Body of pancreas (tissue), 4 donors: ENCODE results near the gene SCO2. TPM values are rescaled to one million over a fixed set of nuclear protein-coding genes. Genes with fewer than 3 reads are reported as not detected.

Experiments
- ATAC-seq: fragments of 150-250 bp; one replicate; pipeline ENCODE4 v1.9.1; 2016
- DNase-seq, 4 donors: peaks; one replicate each; pipeline ENCODE4 v3.0.0-alpha.2; 2019
- H3K27ac ChIP-seq, 4 donors: fragments of 200-600 bp; sonication (generic); 1 replicate in 3 of 4; 2 replicates in 1 of 4; pipeline versions ENCODE4 v1.5.1 to v1.6.1; 2016 to 2019; ENCODE audit warnings: mild to moderate bottlenecking in 1 of 4, mixed read lengths in 1 of 4, moderate library complexity in 1 of 4
- H3K27me3 ChIP-seq, 2 donors: fragments of 200-600 bp; sonication (generic); one replicate each; pipeline ENCODE4 v1.6.0; 2016; ENCODE audit warnings: mild to moderate bottlenecking in 1 of 2
- H3K36me3 ChIP-seq, 2 donors: fragments of 200-600 bp; sonication (generic); replicated peaks in 1 of 2; 2 replicates each; pipeline ENCODE4 v1.5.1; 2016; ENCODE audit warnings: low read depth in 2 of 2; ENCODE audit not compliant: insufficient read depth in 1 of 2
- H3K4me1 ChIP-seq: fragments of 200-600 bp; sonication (generic); one replicate; pipeline ENCODE4 v1.6.0; 2016
- H3K4me3 ChIP-seq, 2 donors: fragments of 200-600 bp; sonication (generic); 1 replicate in 1 of 2; 2 replicates in 1 of 2; pipeline ENCODE4 v1.5.1; 2016 to 2019
- H3K9me3 ChIP-seq, 3 donors: fragments of 200-600 bp; sonication (generic); 1 replicate in 2 of 3; 2 replicates in 1 of 3; pipeline ENCODE4 v1.5.1; 2016
- CTCF ChIP-seq, 7 experiments: fragments of 450-650 bp in 4 of 7; fragments of 200-600 bp in 3 of 7; sonication (generic) in 3 of 7; IDR thresholded peaks; one replicate each; pipeline ENCODE4 v1.5.1; 2016 to 2019; ENCODE audit warnings: antibody characterized with exemption in 7 of 7
- POLR2A ChIP-seq, 3 donors: fragments of 450-650 bp; IDR thresholded peaks; one replicate each; pipeline ENCODE4 v1.6.1; 2016; ENCODE audit warnings: antibody characterized with exemption in 3 of 3, mild to moderate bottlenecking in 2 of 3
- WGBS, 2 donors: methylation state at CpG; one replicate each; pipeline ENCODE4 v1.1.5; 2017; 5-methylcytosine and 5-hydroxymethylcytosine counted together
- intact Hi-C: fragments of 100-400 bp; cut with DNase I; formaldehyde crosslinking; loops from one replicate; pipeline ENCODE4 v1.15.1; 2023
- total RNA-seq, 2 donors: library from RNA; depleted of rRNA; stranded (reverse); fragments of >200 nt; gene quantifications; one replicate each; pipeline ENCODE4 v1.1.0, GENCODE V29; 2016

SCO2 gene
- total RNA-seq, 2 donors from 2014 or later, result 1.6 TPM; not detected in 1

DNA sequence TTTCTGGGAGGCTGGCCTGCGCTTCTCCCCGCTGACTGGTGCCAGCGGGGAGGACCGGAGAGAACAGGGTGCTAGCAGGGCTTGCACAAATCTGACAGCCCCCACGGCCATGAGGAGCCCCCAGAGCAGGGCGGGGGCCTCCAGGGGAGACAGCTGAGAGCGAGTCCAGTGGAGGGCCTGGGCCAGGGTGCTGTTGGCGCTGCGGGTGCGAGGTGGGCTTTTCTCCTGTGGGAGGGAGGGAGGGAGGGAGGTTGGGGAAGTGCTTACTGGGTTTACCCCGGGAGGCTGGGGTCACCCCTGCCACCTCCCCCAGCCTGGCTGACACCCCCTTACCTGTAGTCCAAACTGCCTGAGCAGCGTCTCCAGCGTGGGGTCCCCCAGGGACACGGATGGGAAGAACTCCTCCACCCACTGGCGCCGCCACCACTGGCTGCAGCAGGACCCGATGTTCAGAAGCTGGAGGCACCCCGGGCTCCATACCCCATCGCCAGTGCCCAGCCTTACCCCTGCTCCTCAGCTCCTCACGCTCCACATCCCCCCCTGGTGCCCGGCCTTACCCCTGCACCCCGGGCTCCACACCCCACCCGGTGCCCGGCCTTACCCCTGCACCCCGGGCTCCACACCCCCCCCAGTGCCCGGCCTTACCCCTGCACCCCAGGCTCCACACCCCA, 21.8 kb downstream of the SCO2 start:
- intact Hi-C loops, result loop anchor here (5.0 to 10.0 kb wide), 2 partner anchors 36 to 259 kb away; partner anchors contain the start of gene TUBGCP6
- no peak overlapping the region for H3K4me3 ChIP-seq

DNA sequence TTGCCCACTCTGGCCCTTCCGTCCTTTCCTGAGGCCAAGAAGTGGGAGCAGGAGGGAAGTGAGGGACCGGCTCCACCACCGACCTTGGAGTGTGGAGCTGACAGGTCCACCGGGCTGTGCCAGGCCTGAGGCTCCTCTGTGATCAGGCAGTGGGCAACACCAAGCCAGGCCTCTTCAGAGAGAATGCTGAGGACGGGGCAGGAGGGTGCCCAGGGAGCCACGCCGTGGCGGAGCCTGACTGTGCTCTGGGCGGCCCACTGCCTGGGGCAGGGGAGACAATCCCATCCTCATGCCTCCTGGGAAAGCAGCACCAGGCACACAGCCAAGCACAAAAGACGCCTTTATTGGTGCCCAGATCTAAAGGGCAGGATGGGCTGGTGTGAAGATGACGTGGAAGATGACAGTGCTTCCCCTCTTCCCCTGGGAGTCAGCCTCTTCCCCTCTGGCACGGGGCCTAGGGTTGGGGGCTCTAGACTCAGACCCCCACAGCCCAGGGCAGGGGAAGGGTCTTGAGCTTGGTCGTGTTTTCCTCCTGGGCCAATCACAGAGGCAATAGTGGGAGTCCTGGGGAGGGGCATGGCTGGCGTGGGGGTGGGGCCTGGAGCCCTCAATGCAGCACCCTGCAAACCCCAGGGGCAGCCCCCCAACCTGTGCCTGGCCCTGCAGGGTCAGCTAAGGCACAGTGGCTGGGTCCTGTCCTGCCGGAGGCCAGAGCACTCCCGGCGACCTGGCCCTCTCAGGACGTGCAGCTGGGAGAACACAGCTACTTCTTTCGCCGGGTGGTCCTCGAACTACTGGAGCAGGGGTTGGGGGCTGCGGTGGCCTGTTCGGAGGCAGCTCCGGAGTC, 22.5 kb downstream of the SCO2 start:
- ATAC-seq (no peak), DNase-seq (peak in 1 of 4 donors; percentile 16)
- Histone ChIP-seq H3K4me3 (no peak overlapping the region), H3K36me3 (peaks cover 0 to 2% of the 10 kb centered on the region in 2 donors), H3K9me3 (no peaks in the 10 kb centered on the region), H3K4me1 (peaks cover 38% of the 10 kb centered on the region), H3K27me3 (no peaks in the 10 kb centered on the region), H3K27ac (no peak overlapping the region)
- WGBS, 2 donors, result 82 to 87% methylated on average over 16 to 21 of the region's 24 CpGs
- TF ChIP-seq POLR2A (IDR thresholded peaks at IDR 0.05) (no peak), CTCF (IDR thresholded peaks at IDR 0.05) (no peak)
- intact Hi-C loops, result loop anchor here (5.0 to 10.0 kb wide), 2 partner anchors 36 to 258 kb away; partner anchors contain the start of gene TUBGCP6

More for the DNA sequence above, 21.8 kb downstream of the SCO2 start:
- DNase-seq, result peak in 1 of 4 donors; percentile 30
- H3K9me3 ChIP-seq, result no peaks in the 10 kb centered on the region
- H3K36me3 ChIP-seq, result peaks cover 0 to 2% of the 10 kb centered on the region in 2 donors
- WGBS, 2 donors, result 88 to 90% methylated on average over 20 to 26 of the region's 26 CpGs
- H3K4me1 ChIP-seq, result peaks cover 32% of the 10 kb centered on the region
- H3K27ac ChIP-seq, result no peak overlapping the region
- no peak for ATAC-seq
- no peak for TF ChIP-seq CTCF (IDR thresholded peaks at IDR 0.05)
- no peak for TF ChIP-seq POLR2A (IDR thresholded peaks at IDR 0.05)
- H3K27me3 ChIP-seq, result no peaks in the 10 kb centered on the region

DNA sequence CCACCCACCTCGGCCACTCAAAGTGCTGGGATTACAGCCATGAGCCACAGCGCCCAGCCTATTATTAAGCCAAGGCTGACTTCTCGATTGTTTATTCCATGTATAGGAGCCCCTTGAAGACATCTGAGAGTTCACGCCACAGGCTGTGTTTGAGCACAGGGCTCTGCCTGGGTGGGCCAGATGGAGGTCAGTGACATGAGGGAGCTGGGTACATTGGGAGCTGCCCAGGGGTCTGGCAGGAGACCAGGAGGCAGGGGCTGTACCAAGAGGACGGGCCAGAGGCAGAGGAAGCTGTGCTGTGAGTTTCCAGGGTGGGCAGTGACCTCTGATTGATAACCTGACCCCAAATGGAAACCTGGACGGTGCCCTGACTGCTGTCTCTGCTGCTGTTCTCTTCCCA, 23.3 kb downstream of the SCO2 start:
- TF ChIP-seq CTCF (IDR thresholded peaks at IDR 0.05) (no peak), POLR2A (IDR thresholded peaks at IDR 0.05) (no peak)
- ATAC-seq, result no peak
- intact Hi-C loops, result loop anchor here (5.0 to 10.0 kb wide), 2 partner anchors 35 to 257 kb away; partner anchors contain the start of gene TUBGCP6
- Histone ChIP-seq H3K4me3 (no peak overlapping the region), H3K4me1 (peaks cover 38% of the 10 kb centered on the region), H3K9me3 (no peaks in the 10 kb centered on the region), H3K27me3 (no peaks in the 10 kb centered on the region), H3K27ac (no peak overlapping the region), H3K36me3 (peaks cover 0 to 2% of the 10 kb centered on the region in 2 donors)
- DNase-seq, result no peak
- 84 to 86% methylated on average over 4 to 6 of the region's 6 CpGs for WGBS, 2 donors

DNA sequence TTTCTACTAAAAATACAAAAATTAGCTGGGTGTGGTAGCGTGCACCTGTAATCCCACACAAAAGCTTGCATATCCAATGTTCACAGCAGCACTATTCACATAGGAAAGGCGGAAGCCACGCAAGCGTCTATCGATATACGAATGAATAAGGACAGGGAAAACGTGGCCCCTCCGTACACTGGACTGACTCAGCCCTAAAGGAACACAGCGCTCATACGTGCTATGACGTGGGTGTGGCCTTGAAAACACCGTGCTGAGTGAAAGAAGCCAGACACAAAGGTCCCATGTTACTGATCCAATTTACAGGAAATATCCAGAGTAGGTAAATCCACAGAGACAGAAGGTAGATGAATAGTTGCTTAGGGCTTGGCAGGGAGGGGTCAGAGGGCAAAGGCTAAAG, 24.9 kb downstream of the SCO2 start:
- peaks cover 0 to 2% of the 10 kb centered on the region in 2 donors for H3K36me3 ChIP-seq
- H3K27me3 ChIP-seq, result no peaks in the 10 kb centered on the region
- H3K4me1 ChIP-seq, result peaks cover 22% of the 10 kb centered on the region
- intact Hi-C loops, result loop anchor here (5.0 to 10.0 kb wide), 2 partner anchors 33 to 256 kb away; partner anchors contain the start of gene TUBGCP6
- no peak overlapping the region for H3K4me3 ChIP-seq
- 81 to 87% methylated on average over 12 of the region's 12 CpGs for WGBS, 2 donors
- TF ChIP-seq POLR2A (IDR thresholded peaks at IDR 0.05) (no peak), CTCF (IDR thresholded peaks at IDR 0.05) (no peak)
- no peak for ATAC-seq
- no peak overlapping the region for H3K27ac ChIP-seq
- no peaks in the 10 kb centered on the region for H3K9me3 ChIP-seq
- DNase-seq, result no peak
